DND-41 (cell line): ENCODE results near the gene PEX5L.

Experiments used
- ATAC-seq: fragments of 200-7000 bp; cut with Tn5 transposase; 3 replicates; pipeline ENCODE4 v1.9.1; 2021; ENCODE audit warnings: low read depth; ENCODE audit not compliant: insufficient read depth
- DNase-seq: peaks from one replicate; pipeline ENCODE4 v3.0.0-alpha.2; 2020
- H2AFZ ChIP-seq: 2 replicates; pipeline ENCODE4 v1.6.0; 2012; ENCODE audit warnings: low read depth, low read length
- H3K27ac ChIP-seq: 2 replicates; pipeline ENCODE4 v1.5.1; 2012; ENCODE audit warnings: low read length, inconsistent platforms
- H3K27me3 ChIP-seq: fragments of 200-600 bp; sonication (generic); 2 replicates; pipeline ENCODE4 v1.6.0; 2012; ENCODE audit warnings: low read length, mild to moderate bottlenecking, inconsistent platforms; ENCODE audit not compliant: insufficient read depth, poor library complexity
- H3K36me3 ChIP-seq: 2 replicates; pipeline ENCODE4 v1.5.1; 2012; ENCODE audit warnings: low read length, inconsistent platforms; ENCODE audit not compliant: insufficient read depth
- H3K4me1 ChIP-seq: 2 replicates; pipeline ENCODE4 v1.5.1; 2012; ENCODE audit warnings: mild to moderate bottlenecking, low read length; ENCODE audit not compliant: insufficient read depth
- H3K4me2 ChIP-seq: 2 replicates; pipeline ENCODE4 v1.6.0; 2012; ENCODE audit warnings: mild to moderate bottlenecking, moderate library complexity, low read length, inconsistent platforms; ENCODE audit not compliant: insufficient read depth
- H3K4me3 ChIP-seq, 2 experiments: fragments of 200-600 bp in 1 of 2; shearing (Covaris generic) in 1 of 2; 2 replicates each; pipeline ENCODE4 v1.5.1; 2012 to 2016; ENCODE audit warnings: inconsistent platforms in 2 of 2, low read length in 2 of 2, mild to moderate bottlenecking in 2 of 2, low read depth in 1 of 2, moderate library complexity in 1 of 2
- H3K79me2 ChIP-seq: 2 replicates; pipeline ENCODE4 v1.6.0; 2012; ENCODE audit warnings: low read length, inconsistent platforms; ENCODE audit not compliant: insufficient read depth
- H3K9ac ChIP-seq: 2 replicates; pipeline ENCODE4 v1.6.0; 2012; ENCODE audit warnings: low read depth, mild to moderate bottlenecking, inconsistent platforms, low read length, moderate library complexity
- H3K9me3 ChIP-seq: 2 replicates; pipeline ENCODE4 v1.5.1; 2012; ENCODE audit warnings: low read length, moderate library complexity, mild to moderate bottlenecking, inconsistent platforms; ENCODE audit not compliant: insufficient read depth, severe bottlenecking
- H4K20me1 ChIP-seq: 2 replicates; pipeline ENCODE4 v1.6.0; 2012; ENCODE audit warnings: low read length; ENCODE audit not compliant: insufficient read depth
- CTCF ChIP-seq: IDR thresholded peaks from 2 replicates; pipeline ENCODE4 v1.5.1; 2012; ENCODE audit warnings: borderline replicate concordance, low read length, moderate library complexity, mild to moderate bottlenecking; ENCODE audit not compliant: poor library complexity, severe bottlenecking; ENCODE audit errors: extremely low read depth
- EZH2 ChIP-seq: IDR thresholded peaks from 3 replicates; pipeline ENCODE4 v1.6.1; 2012; ENCODE audit warnings: borderline replicate concordance, low read depth, mild to moderate bottlenecking, moderate library complexity, low read length, inconsistent platforms; ENCODE audit not compliant: severe bottlenecking

The PEX5L gene

GRCh38 chr3:179933914-179934313, 102.8 kb downstream of the PEX5L start:
- DNase-seq (no peak), ATAC-seq (no peak)
- H3K27ac ChIP-seq = peak overlapping the region; percentile 55; the same call in 1 of the 2 replicates
- TF ChIP-seq CTCF = no peak
- no peak for TF ChIP-seq EZH2
- peaks cover 17% of the 10 kb centered on the region; the same call in 1 of the 2 replicates for H3K36me3 ChIP-seq
- H3K4me2 ChIP-seq = no peak overlapping the region
- peaks cover 42% of the 10 kb centered on the region for H3K4me1 ChIP-seq
- H3K9ac ChIP-seq = no peak overlapping the region
- no peaks in the 10 kb centered on the region for H4K20me1 ChIP-seq
- no peaks in the 10 kb centered on the region for H3K9me3 ChIP-seq
- H3K79me2 ChIP-seq = peaks cover 31% of the 10 kb centered on the region
- no peaks in the 10 kb centered on the region for H3K27me3 ChIP-seq
- H3K4me3 ChIP-seq = no peak overlapping the region
- H2AFZ ChIP-seq = no peak overlapping the region

- Histone ChIP-seq H3K9me3 (no peaks in the 10 kb centered on the region), H3K79me2 (peaks cover 32% of the 10 kb centered on the region), H3K4me1 (peaks cover 51% of the 10 kb centered on the region), H3K4me2 (no peak overlapping the region), H2AFZ (no peak overlapping the region), H3K27me3 (no peaks in the 10 kb centered on the region), H3K27ac (peak overlapping the region; percentile 55; the same call in 1 of the 2 replicates), H3K9ac (no peak overlapping the region), H4K20me1 (no peaks in the 10 kb centered on the region), H3K36me3 (peaks cover 13% of the 10 kb centered on the region; the same call in 1 of the 2 replicates), H3K4me3 (no peak overlapping the region)
- TF ChIP-seq EZH2 (no peak), CTCF (no peak)
- ATAC-seq (no peak), DNase-seq (no peak)
Measured at GRCh38 chr3:179933080-179933479, 103.7 kb downstream of the PEX5L start.

- H3K4me3 ChIP-seq = no peak overlapping the region
- H4K20me1 ChIP-seq = no peaks in the 10 kb centered on the region
- peaks cover 31% of the 10 kb centered on the region for H3K79me2 ChIP-seq
- ATAC-seq = no peak
- H3K27ac ChIP-seq = peak overlapping the region; percentile 55; the same call in 1 of the 2 replicates
- no peaks in the 10 kb centered on the region for H3K9me3 ChIP-seq
- no peak for DNase-seq
- no peak overlapping the region for H3K9ac ChIP-seq
- no peak overlapping the region for H2AFZ ChIP-seq
- H3K36me3 ChIP-seq = peaks cover 9% of the 10 kb centered on the region; the same call in 1 of the 2 replicates
- no peaks in the 10 kb centered on the region for H3K27me3 ChIP-seq
- peaks cover 55% of the 10 kb centered on the region for H3K4me1 ChIP-seq
- TF ChIP-seq EZH2 = no peak
- no peak for TF ChIP-seq CTCF
- no peak overlapping the region for H3K4me2 ChIP-seq
Measured at GRCh38 chr3:179932674-179933073, 104.1 kb downstream of the PEX5L start.
